ENCODE data around the gene PTPRN2. TPM values are rescaled to one million over a fixed set of nuclear protein-coding genes. Genes with fewer than 3 reads are reported as not detected.

The PTPRN2 gene
- total and polyA plus RNA-seq, 9 of the 15 experiments (the other 6 are each of a cell fraction or from before 2014, with no cell fraction given) = not detected

GRCh38 chr7:157930926-157931466 lies 656.6 kb downstream of the PTPRN2 start:
- no peaks in the 10 kb centered on the region for H3K4me1 ChIP-seq (replicated peaks in 1 of 2; ENCODE audit: control insufficient read depth in 2 of 2, insufficient read depth in 2 of 2, low read length in 2 of 2)

GRCh38 chr7:157930441-157930840 lies 657.2 kb downstream of the PTPRN2 start:
- DNase-seq (ENCODE audit: extremely low read depth in 1 of 4, low spot score in 3 of 4) = no peak
- ATAC-seq = no peak
- H3K36me3 ChIP-seq (ENCODE audit: control insufficient read depth, insufficient read depth, low read length) = no peaks in the 10 kb centered on the region
- no peak overlapping the region for H3K4me3 ChIP-seq
- 0% methylated on average over 6 of the region's 6 CpGs for WGBS (ENCODE audit: insufficient coverage, low coverage, missing lambda C conversion rate)
- FAIRE-seq = no peak
- in situ Hi-C loops (cut with MboI) = no loop called here
- H3K9me1 ChIP-seq (ENCODE audit: control insufficient read depth, insufficient read depth, low read length) = no peaks in the 10 kb centered on the region
- no peak overlapping the region for H3K4me2 ChIP-seq (ENCODE audit: insufficient read depth, low read length)
- H2AFZ ChIP-seq (ENCODE audit: low read depth, low read length) = no peak overlapping the region
- no peaks in the 10 kb centered on the region for H3K79me2 ChIP-seq (ENCODE audit: control insufficient read depth, insufficient read depth, low read length)
- H4K20me1 ChIP-seq (replicated peaks; ENCODE audit: control insufficient read depth, insufficient read depth, low read length) = no peaks in the 10 kb centered on the region
- H3K9me3 ChIP-seq (replicated peaks; ENCODE audit: control insufficient read depth, insufficient read depth, low read depth, low read length) = 0 out of 2 replicates have a peak, but pooled peaks cover 7% of the 10 kb centered on the region
- peaks cover 0 to 7% of the 10 kb centered on the region in 2 experiments; a peak in 1 of 5 replicates for H3K27me3 ChIP-seq (ENCODE audit: control insufficient read depth in 2 of 2, insufficient read depth in 2 of 2, low read length in 2 of 2)
- BruUV-seq (replicated peaks) = no TSS peak
- POLR2A ChIA-PET = interaction anchor here (0.6 kb wide), 1 partner anchor 16 kb away, joined by 3 read pairs; no protein-coding TSS in a partner anchor
- no peak overlapping the region for H3K9ac ChIP-seq (ENCODE audit: insufficient read depth in 1 of 2, low read depth in 2 of 2, low read length in 2 of 2)
- CTCF ChIA-PET (ENCODE audit: low intra/inter-chr PET ratio) = no interaction called here
- H3K27ac ChIP-seq (ENCODE audit: extremely low read depth, low read depth, low read length) = no peak overlapping the region
- intact Hi-C loops (cut with micrococcal nuclease) = no loop called here
- no peaks in the 10 kb centered on the region for H3K4me1 ChIP-seq (replicated peaks in 1 of 2; ENCODE audit: control insufficient read depth in 2 of 2, insufficient read depth in 2 of 2, low read length in 2 of 2)
- no peak for TF ChIP-seq ZC3H11A (IDR thresholded peaks at IDR 0.05; ENCODE audit: low read depth, low read length)
- TF ChIP-seq XRCC5 (IDR thresholded peaks at IDR 0.05; ENCODE audit: low read depth, low read length) = no peak
- TF ChIP-seq PREB (CRISPR knock-in tag; IDR thresholded peaks at IDR 0.05) = no peak
- TF ChIP-seq TAL1 (IDR thresholded peaks at IDR 0.05) = no peak
- no peak for TF ChIP-seq ASH1L (IDR thresholded peaks at IDR 0.05; ENCODE audit: borderline replicate concordance, low read depth, partially characterized antibody)
- no peak for TF ChIP-seq ZNF217 (CRISPR knock-in tag; IDR thresholded peaks at IDR 0.05)
- TF ChIP-seq IRF1 (CRISPR knock-in tag; IDR thresholded peaks at IDR 0.05; ENCODE audit: borderline replicate concordance) = no peak
- no peak for TF ChIP-seq TEAD1 (CRISPR knock-in tag; IDR thresholded peaks at IDR 0.05)
- no peak for TF ChIP-seq ZBTB9 (CRISPR knock-in tag; IDR thresholded peaks at IDR 0.05)
- no peak for TF ChIP-seq ZNF24 (IDR thresholded peaks at IDR 0.05)

More at GRCh38 chr7:157930926-157931466, 656.6 kb downstream of the PTPRN2 start:
- no peaks in the 10 kb centered on the region for H3K79me2 ChIP-seq (ENCODE audit: control insufficient read depth, insufficient read depth, low read length)
- no peak overlapping the region for H3K4me2 ChIP-seq (ENCODE audit: insufficient read depth, low read length)
- peaks cover 0 to 7% of the 10 kb centered on the region in 2 experiments; a peak in 1 of 5 replicates for H3K27me3 ChIP-seq (ENCODE audit: control insufficient read depth in 2 of 2, insufficient read depth in 2 of 2, low read length in 2 of 2)
- CTCF ChIA-PET (ENCODE audit: low intra/inter-chr PET ratio) = no interaction called here
- in situ Hi-C loops (cut with MboI) = no loop called here
- no peak overlapping the region for H2AFZ ChIP-seq (ENCODE audit: low read depth, low read length)
- DNase-seq (ENCODE audit: extremely low read depth in 1 of 4, low spot score in 3 of 4) (no peak), FAIRE-seq (no peak), ATAC-seq (no peak)
- 6% methylated on average over 13 of the region's 13 CpGs for WGBS (ENCODE audit: insufficient coverage, low coverage, missing lambda C conversion rate)
- no peak overlapping the region for H3K9ac ChIP-seq (ENCODE audit: insufficient read depth in 1 of 2, low read depth in 2 of 2, low read length in 2 of 2)
- H3K9me3 ChIP-seq (replicated peaks; ENCODE audit: control insufficient read depth, insufficient read depth, low read depth, low read length) = 0 out of 2 replicates have a peak, but pooled peaks cover 7% of the 10 kb centered on the region
- H3K36me3 ChIP-seq (ENCODE audit: control insufficient read depth, insufficient read depth, low read length) = no peaks in the 10 kb centered on the region
- H4K20me1 ChIP-seq (replicated peaks; ENCODE audit: control insufficient read depth, insufficient read depth, low read length) = no peaks in the 10 kb centered on the region
- BruUV-seq (replicated peaks) = no TSS peak
- H3K4me3 ChIP-seq = no peak overlapping the region
- H3K27ac ChIP-seq (ENCODE audit: extremely low read depth, low read depth, low read length) = no peak overlapping the region
- intact Hi-C loops (cut with micrococcal nuclease) = no loop called here
- TF ChIP-seq ZSCAN32 (CRISPR knock-in tag; IDR thresholded peaks at IDR 0.05) (no peak), MYC (IDR thresholded peaks at IDR 0.05; ENCODE audit: low read depth, low read length) (no peak), MYC (CRISPR knock-in tag; IDR thresholded peaks at IDR 0.05; ENCODE audit: borderline replicate concordance, low read depth) (no peak), ZNF561 (CRISPR knock-in tag; conservative IDR thresholded peaks at IDR 0.05) (no peak), MTA3 (IDR thresholded peaks at IDR 0.05; ENCODE audit: borderline replicate concordance) (no peak), CHCHD3 (CRISPR knock-in tag; IDR thresholded peaks at IDR 0.05) (no peak), RBM34 (IDR thresholded peaks at IDR 0.05; ENCODE audit: borderline replicate concordance, insufficient read depth, low read length) (no peak), ZNF584 (CRISPR knock-in tag; IDR thresholded peaks at IDR 0.05; ENCODE audit: low read depth) (no peak), ZFP36 (IDR thresholded peaks at IDR 0.05; ENCODE audit: low read depth, low read length, partially characterized antibody) (no peak)
- H3K9me1 ChIP-seq (ENCODE audit: control insufficient read depth, insufficient read depth, low read length) = no peaks in the 10 kb centered on the region
- POLR2A ChIA-PET = interaction anchor here (1.2 kb wide), 1 partner anchor 8 kb away, joined by 3 read pairs; no protein-coding TSS in a partner anchor
